ENCODE results near the gene INPP5A.

The INPP5A gene

GRCh38 chr10:132632851-132633684 lies 95.5 kb downstream of the INPP5A start:
- no peak for DNase-seq

- no peak for DNase-seq
These were observed 96.8 kb downstream of the INPP5A start for GRCh38 chr10:132634241-132634946.

DNA sequence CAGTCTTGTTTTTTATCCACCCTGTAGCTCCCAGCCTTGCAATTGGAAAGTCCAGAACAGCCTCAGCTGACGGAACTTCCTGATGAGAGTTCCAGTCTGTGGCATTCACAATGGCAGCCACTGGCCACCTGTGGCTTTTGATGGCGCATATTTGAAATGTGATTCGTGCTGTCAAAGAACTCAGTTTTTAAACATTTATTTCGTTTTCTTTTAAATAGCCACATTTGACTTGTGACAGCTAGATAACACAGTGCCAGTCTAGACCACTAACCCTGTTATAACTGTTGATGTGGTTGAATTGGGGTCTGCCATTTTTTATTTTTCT lies 97.3 kb downstream of the INPP5A start:
- no peak for DNase-seq

DNA sequence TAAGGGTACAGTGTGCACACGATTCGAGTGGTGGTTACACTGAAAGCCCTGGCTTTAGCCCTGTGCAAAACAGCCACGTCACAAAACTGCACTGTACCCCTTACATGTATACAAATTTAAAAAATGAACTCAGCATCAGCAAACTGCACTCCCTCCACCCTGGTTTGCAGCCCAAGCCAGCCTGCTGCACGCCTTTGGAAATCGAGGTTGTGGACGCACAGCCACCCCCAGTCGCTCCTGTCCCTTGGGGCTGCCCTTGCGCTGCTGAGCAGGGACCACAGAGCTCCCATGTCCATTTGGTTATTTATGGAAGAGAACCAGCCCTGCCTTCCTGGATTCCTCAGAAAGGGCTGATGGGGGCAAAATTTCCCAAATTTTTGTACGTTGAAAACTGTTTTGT lies 98.8 kb downstream of the INPP5A start:
- DNase-seq: no peak

DNA sequence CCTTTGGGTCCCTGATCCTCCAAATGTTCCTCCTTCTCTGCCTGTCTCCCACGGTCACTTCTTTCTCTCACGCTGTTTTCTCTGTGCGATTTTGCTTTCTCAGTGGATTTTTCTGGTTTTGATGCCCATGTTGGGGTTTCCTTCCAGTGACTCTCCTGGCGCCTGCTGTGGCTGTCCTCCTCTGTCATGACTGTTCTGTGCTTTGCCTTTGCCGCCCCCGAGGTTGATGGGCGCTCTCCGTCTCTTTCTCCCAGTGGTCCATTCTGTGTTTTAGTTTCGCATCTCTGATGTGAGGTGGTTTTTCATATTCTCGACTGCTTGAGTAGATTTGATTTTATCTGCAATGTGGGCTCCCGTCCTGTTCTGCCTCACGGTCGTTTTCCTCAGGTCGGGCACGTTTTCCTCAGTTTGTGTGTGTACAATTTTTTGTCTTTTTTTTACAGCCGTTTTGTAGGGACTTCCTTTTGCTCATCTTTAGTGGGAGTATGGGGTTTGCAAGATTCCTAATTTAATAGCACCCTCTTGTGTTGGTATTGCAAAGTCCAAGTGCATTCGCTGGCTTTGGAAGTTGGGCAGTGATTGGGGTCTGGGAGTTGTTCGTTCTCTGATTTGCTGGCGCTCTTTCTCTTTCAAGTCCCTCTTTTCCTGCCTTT lies 100.0 kb downstream of the INPP5A start:
- peak in 6 of 14 donors; percentile 25 to 56 (median 42) for DNase-seq

DNA sequence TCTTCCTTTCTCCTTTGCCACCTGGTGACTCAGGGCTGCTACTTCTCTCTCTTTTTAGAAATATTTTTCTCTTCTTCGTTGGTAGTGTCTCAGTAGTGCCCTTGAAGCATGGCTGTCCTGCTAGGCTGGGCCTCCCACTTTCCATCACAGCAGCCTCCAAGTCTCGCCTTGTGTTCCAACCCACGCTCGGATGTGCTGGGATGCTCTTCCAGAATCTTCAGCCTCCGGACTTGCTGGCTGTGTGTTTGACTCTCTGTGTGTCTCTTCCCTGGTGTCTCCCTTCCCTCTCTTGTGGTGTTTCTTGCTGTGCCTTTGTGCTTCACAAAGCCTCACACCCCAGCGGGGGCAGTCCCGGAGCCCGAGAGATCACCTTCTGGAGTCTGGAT lies 100.5 kb downstream of the INPP5A start:
- peak in 2 of 14 donors; percentile 53 to 56 for DNase-seq

GRCh38 chr10:132639470-132639869 lies 101.9 kb downstream of the INPP5A start:
- peak in 1 of 14 donors; percentile 32 for DNase-seq

DNA sequence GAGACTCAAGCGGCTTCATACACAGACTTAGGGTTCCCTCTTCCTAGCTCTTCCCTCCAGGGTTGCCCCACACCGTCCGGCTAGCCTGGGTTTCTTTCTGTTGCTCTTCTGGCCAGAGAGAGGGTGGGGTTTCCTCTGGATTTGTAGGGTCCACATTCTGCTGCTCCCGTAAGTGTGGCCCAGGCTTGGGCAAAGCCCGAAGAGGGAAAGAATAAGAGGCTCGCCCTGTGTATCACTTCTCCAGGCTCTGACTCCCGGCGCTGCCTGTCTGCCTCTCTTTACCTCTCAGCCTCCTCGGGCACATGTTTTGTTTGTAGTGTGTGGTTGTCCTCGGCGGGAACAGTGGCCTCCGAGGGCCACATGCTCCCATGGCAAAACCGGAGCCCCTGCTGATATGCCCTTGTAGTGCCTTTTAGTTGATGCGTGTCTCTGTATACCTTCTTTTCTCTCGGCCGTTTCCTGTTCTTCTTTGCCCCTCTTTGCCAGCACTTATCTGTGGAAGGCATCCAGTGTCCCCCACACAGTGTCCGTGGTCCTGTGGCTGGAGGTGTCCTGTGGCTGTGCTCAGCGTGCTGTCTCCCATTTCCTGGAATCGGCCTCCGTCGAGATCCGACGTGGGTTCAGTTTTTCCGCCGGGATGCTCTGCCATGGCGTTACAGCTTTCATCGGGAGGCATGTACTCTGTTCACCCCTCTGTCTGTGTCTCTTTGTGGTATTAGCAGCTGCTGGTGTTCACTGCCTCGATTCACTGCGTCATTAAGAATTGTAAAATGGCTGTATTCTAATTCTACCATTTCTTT lies 102.9 kb downstream of the INPP5A start:
- no peak for DNase-seq

- no peak for DNase-seq
These were observed 103.8 kb downstream of the INPP5A start for GRCh38 chr10:132641401-132641800.

DNA sequence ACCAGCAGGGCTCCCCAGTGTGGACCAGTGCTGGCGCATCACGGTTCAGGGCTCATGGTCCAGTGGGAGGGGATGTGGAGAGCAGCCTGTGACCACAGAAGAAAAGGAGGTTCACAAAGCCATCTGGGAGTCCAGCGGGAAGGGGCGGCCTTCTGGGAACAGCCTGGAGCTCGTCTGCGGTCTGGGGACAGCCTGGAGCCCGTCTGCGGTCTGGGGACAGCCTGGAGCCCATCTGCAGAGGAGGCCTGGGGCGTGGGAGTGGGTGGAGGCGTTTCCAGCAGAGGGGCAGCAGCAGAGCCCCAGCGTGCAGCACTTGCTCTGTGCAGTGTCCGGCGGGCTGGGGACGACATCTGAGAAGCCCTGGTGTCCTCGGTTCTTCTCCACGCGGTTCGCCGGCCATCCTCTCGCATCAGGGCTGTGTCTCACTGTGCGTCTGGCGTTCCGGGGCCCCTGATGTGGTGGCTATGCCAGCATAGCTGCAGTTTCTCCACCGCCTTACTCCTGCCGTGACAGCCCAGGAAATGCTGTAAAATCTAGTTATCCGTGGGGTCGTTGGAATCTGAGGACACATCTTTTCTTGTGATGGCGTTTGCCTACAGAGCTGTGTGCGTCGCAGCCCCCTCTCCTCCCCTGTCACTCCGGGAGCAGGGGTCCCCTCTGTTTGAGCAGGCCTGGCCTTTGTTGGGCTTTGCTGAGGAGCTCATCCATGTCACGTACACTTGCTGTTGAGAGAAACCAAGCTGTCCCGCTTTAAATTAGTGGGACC lies 104.6 kb downstream of the INPP5A start:
- DNase-seq: no peak

DNA sequence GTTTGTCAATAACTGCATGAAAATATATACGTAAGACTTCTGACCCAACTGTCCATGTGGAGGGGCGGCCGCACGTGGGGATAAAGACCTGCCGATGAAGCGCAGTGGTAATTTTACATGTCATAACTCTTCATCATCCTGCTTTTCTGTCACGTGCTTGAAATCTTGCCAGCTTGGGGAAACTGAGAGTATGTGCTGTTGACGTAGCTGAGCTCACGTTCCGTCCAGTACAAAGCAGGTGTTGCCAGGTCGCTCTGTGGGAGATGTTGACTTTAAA lies 105.1 kb downstream of the INPP5A start:
- DNase-seq: no peak

DNA sequence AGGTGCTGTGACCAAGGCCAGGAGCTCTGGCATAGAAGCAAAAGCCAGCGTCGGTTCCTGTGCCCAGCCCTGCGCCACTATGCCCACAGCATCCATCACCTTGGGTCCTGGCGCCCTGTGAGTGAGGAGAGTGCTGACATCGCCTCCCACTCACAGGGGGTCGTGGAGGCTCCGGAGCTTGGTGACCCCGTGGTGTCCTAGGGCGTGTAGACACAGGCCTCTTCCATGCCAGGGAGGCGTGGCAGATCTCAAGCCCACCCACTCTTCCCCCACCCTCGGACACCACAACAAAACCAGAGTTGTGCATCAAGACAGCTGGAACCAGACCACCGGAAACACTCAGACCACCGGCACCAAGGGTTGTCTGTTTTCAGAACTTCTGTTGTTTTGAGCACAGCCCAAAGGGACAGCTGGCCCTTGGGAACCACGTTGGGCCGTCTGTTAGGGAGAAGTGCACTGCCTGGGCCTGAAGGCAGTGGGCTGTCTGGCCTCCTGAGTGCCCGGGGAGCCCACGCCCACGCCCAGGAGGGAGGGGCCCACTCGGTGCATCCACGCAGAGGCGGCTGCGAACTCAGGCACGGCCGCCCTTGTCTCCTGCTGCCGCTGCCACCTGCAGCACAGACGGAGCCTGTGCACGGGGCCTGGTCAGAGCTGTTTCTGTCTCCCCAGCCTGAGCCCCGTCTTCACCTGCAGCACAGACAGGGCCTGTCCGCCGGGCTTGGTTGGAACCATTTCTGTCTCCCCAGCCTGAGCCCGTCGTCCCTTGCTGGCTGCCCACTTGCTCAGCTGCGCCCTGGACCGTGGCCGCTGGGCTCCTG lies 106.3 kb downstream of the INPP5A start:
- peak in 1 of 14 donors; percentile 43 for DNase-seq

- DNase-seq: no peak
These were observed 107.1 kb downstream of the INPP5A start for GRCh38 chr10:132644527-132645246.

GRCh38 chr10:132645247-132645530 lies 107.6 kb downstream of the INPP5A start:
- no peak for DNase-seq

GRCh38 chr10:132645630-132646442 lies 108.2 kb downstream of the INPP5A start:
- DNase-seq: no peak

GRCh38 chr10:132646443-132647097 lies 109.0 kb downstream of the INPP5A start:
- DNase-seq: no peak

GRCh38 chr10:132647424-132647823 lies 109.8 kb downstream of the INPP5A start:
- no peak for DNase-seq

DNA sequence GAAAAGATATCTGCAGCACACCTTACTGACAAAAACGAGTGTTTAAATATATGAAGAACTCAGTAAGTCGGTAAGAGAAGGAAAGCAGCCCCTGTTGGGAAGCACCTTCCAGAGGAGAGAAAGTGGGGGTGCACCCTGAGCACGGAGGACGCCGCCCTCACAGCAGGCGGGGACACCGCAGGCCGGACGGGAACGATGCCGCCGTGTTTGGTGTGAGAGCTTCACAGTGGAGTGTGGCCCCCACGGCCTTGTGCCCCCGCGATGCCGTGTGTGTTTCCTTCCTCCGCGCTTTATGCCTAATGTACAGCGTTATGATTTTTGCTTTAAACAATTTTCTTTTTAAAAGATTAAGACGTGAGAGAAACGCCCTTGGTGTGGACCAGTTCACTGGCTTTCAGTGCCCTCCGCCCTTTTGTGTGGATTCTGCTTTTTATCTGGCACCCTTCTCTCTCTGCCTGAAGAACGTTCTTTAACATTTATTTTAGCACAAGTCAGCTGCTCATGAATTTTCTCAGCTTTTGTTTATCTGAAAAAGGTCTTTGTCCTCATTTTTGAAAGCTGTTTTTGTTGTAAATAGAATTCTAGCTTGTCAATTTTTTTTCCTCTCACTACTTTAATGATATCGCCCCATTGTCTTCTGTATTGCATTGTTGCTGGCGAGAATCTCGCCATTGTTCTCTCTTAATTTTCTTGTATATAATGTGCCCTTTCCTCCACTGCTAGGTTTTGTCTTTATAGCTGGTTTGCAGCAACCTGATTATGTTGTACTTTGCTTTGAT lies 110.7 kb downstream of the INPP5A start:
- DNase-seq: peak in 5 of 14 donors; percentile 34 to 46 (median 35)
